HG03066 (cell line): ENCODE data around the gene SLC25A25.

Experiments
- ATAC-seq: cut with Tn5 transposase; IDR thresholded peaks from one replicate; pipeline ENCODE4 v1.9.1; 2021; ENCODE audit warnings: low read depth; ENCODE audit not compliant: unreplicated experiment

The SLC25A25 gene

GRCh38 chr9:128094950-128095544, 27.0 kb downstream of the SLC25A25 start:
- no peak for ATAC-seq

- ATAC-seq, result no peak
These were observed 28.8 kb downstream of the SLC25A25 start for GRCh38 chr9:128096616-128097536.

- no peak for ATAC-seq
These were observed 29.7 kb downstream of the SLC25A25 start for GRCh38 chr9:128097543-128098296.

DNA sequence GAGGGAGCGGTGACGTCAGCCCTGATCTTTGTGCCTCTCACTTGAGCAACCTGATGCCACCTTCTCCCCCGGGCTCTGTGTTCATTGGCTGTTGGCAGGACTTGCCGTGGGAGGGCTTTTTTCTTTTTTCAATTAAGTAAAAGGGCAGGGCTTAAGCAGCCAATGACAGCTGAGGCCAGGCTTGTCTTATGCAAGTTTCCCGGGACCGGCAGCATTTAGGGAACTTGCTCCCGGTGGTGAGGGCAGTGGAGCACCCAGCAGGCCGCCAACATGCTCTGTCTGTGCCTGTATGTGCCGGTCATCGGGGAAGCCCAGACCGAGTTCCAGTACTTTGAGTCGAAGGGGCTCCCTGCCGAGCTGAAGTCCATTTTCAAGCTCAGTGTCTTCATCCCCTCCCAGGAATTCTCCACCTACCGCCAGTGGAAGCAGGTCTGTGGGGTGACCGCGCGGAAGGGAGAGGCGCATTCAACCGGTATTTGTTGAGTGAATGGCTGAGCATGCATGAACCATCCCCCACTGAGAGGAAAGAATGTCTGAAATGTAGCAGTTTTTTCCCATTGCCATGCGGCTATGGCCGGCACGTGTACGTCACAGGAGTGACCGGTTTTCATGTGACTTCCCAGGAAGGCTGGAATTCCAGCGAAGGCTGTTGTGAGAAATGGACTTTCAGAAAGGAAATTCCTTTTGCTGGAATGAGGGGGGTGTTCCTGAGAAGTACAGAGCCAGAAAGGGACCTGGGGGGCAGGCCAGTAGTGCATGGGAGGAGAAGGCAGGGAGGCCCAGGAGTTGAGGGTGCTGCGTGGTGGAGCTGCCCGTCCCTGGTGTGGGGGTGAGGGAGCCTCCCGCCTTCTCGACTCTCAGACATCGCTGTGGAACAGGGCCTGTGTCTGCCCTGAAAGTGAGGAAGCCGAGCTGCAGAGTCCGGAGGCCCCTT, 30.5 kb downstream of the SLC25A25 start:
- no peak for ATAC-seq

DNA sequence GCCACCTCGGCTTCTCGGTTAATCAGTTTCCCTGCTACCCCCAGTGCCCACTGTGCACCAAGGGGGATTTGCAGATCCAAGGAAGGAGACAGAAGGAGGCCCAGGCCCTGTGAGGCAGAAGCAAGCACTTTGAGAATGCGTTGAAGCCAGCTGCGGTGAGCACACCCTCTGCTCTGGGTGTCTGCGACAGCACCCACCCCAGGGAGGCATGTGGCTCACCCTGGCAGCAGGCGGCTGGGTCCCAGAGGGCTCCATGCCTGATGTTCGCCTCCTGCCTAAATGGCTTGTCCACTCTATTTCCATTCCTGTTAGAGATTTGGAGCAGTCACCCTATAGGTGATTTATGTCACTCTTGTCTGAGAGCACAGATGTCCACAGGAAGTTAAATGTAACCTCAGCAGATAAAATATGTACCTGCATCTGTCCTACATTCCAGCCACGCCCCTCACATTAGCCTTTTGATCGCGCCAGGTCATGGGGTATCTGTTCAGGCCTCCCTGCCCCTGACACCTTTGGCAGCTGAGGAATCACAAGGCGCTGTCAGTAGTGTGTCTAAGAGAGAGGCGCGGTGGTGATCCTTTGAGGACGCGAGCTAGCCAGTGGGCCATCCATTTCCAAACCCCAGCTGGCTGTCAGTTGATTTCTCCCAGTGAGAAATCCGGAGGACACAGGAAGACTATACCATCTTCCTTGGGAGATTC, 31.3 kb downstream of the SLC25A25 start:
- no peak for ATAC-seq

GRCh38 chr9:128099932-128100491, 32.0 kb downstream of the SLC25A25 start:
- ATAC-seq, result no peak

GRCh38 chr9:128100581-128100980, 32.5 kb downstream of the SLC25A25 start:
- ATAC-seq, result no peak

- no peak for ATAC-seq
These were observed 33.2 kb downstream of the SLC25A25 start for GRCh38 chr9:128101231-128101661.

DNA sequence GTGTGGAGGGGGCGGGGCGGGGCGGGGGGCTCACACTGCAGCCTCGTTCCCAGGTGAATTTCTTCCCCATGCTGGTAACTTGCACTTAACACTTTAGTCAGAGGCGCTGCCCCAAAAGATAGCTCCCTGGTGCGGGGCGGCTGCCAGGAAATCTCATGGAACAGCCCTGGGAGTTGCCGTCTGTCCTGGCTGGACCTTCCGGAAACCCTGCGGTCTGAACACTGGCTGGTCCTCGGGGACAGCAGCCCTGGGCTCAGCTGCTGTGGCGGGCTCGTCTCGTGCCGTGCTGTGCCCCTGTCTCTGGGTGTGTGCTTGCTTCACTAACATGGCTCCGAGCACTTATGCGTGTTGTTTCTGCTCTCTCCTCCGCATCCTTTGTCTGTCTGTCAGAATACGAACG, 33.7 kb downstream of the SLC25A25 start:
- ATAC-seq, result no peak

- ATAC-seq, result no peak
These were observed 34.2 kb downstream of the SLC25A25 start for GRCh38 chr9:128102196-128102595.

DNA sequence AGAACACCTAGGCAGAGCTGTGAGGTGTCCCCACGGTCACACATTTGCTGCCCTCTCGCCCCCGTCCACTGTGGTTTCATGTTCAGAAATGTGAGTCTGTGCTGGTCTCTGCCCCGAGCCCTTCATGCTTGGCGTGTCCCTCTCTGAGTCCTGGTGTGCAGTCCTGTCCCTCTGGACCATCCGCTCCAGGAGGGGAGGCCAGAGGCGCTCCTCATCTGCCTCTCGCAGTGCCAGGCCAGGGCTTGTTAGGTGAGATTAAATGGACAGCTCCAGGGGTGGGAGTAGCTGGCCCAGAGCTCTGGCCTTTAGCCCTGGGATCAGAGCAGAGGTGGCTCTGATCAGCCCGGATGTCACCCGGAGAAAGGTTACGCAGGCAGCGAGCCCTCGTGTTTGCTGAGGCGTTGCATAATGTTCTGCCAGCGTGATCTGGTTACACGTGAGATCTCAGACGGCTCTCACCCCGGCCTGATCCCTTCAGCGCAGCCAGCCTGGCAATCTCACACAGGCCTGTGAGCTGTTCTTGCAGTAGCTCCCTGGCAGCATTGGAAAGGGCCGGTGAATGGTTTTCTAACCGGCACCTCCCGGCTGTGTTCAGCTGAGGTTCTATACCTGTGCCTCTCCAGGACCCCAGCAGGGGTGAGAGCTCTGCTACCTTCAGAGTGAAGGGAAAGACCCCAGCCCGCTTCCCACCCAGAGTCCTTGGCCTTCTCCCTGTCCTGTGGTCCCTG, 35.0 kb downstream of the SLC25A25 start:
- no peak for ATAC-seq

DNA sequence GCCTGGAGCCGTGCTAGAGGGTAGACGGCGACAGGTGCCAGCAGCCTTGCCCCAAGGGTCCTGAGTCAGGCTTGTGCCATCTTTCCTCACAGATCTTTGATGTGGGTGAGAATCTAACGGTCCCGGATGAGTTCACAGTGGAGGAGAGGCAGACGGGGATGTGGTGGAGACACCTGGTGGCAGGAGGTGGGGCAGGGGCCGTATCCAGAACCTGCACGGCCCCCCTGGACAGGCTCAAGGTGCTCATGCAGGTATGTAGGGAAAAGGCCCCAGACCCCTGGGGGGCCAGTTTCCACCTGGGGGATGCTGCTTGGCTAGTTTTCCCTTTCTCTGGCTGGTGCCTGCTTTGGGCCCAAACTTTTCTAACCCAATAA, 35.5 kb downstream of the SLC25A25 start:
- no peak for ATAC-seq

- ATAC-seq, result no peak
These were observed 36.2 kb downstream of the SLC25A25 start for GRCh38 chr9:128104171-128104618.

- no peak for ATAC-seq
These were observed 37.6 kb downstream of the SLC25A25 start for GRCh38 chr9:128105538-128106175.

GRCh38 chr9:128106181-128106939, 38.3 kb downstream of the SLC25A25 start:
- ATAC-seq, result no peak

DNA sequence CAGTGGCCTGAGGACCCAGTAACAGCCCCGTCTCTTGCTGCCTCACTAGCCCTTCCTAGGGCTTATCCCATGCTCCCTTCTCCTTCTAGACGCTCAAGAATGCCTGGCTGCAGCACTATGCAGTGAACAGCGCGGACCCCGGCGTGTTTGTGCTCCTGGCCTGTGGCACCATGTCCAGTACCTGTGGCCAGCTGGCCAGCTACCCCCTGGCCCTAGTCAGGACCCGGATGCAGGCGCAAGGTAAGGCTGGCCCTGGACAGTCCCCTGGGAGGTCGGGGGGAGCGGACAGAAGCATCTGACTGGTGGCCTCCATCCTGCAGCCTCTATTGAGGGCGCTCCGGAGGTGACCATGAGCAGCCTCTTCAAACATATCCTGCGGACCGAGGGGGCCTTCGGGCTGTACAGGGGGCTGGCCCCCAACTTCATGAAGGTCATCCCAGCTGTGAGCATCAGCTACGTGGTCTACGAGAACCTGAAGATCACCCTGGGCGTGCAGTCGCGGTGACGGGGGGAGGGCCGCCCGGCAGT, 39.0 kb downstream of the SLC25A25 start:
- no peak for ATAC-seq
